ENCODE results near the gene ENO1. TPM values are rescaled to one million over a fixed set of nuclear protein-coding genes. Genes with fewer than 3 reads are reported as not detected.
A peak's percentile ranks its signal among the peaks of the same experiment; 100 is the strongest.

ENO1 gene
- total RNA-seq, 1 donor from 2014 or later, result 1,269 TPM

DNA sequence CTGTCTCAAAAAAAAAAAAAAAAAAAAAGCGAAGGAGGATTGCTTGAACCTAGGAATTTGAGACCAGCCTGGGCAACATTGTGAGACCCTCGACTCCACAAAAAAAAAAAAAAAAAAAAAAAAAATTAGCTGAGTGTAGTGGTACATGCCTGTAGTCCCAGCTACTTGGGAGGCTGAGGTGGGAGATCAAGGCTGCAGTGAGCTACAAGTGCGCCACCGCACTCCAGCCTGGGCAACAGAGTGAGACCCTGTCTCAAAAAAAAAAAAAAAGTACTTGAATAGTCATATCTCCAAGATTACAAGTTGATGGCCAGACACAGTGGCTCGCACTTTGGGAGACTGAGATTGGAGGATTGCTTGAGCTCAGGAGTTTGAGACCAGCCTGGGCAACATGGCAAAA is 27.4 kb downstream of the ENO1 start:
- TF ChIP-seq, protein P1, sequence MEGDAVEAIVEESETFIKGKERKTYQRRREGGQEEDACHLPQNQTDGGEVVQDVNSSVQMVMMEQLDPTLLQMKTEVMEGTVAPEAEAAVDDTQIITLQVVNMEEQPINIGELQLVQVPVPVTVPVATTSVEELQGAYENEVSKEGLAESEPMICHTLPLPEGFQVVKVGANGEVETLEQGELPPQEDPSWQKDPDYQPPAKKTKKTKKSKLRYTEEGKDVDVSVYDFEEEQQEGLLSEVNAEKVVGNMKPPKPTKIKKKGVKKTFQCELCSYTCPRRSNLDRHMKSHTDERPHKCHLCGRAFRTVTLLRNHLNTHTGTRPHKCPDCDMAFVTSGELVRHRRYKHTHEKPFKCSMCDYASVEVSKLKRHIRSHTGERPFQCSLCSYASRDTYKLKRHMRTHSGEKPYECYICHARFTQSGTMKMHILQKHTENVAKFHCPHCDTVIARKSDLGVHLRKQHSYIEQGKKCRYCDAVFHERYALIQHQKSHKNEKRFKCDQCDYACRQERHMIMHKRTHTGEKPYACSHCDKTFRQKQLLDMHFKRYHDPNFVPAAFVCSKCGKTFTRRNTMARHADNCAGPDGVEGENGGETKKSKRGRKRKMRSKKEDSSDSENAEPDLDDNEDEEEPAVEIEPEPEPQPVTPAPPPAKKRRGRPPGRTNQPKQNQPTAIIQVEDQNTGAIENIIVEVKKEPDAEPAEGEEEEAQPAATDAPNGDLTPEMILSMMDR (conservative IDR thresholded peaks at IDR 0.05), result no peak
- Mint-ChIP-seq H3K36me3 (ENCODE audit: low read depth) (no peaks in the 10 kb centered on the region), H3K27me3 (ENCODE audit: low read depth) (no peaks in the 10 kb centered on the region), H3K27ac (ENCODE audit: unreplicated experiment) (no peak overlapping the region), H3K9me3 (no peaks in the 10 kb centered on the region), H3K4me3 (no peak overlapping the region), H3K4me1 (peaks cover 9% of the 10 kb centered on the region)
- DNase-seq (ENCODE audit: low read depth, low spot score), result no peak

DNA sequence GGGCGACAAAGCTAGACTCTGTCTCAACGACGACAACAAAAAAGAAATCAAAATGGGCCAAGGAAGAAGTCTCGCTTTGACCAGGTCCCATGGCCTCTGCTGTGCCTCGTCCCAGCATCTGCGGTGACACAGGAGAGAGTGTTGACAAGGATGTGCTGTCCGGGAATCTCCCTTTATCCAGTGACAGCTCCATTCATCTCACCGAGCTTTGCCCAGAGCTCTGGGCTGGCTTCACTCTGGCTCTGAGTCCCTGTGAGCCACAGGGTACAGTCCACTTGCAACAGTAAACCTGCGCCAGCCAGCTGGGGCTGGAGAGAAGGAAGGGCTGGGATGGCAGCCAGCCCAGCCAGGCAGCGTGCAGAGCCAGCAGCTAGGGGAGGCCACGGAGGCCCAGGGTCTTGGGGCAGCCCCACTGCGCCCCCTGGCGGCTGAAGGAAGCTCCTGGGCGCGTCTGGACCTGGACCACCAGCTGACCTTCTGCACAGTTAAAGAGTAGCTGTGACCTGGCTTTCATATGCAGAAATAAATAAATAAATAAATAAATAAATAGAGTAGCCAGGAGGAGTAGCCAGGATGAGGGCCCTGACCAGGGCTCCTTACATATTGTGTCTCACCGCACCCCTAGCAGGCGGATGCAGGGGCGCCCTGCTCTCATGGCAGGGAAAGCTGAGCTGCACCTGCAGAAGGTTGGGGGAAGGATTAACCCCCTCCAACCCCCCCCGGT is 29.7 kb downstream of the ENO1 start:
- no peaks in the 10 kb centered on the region for H3K9me3 Mint-ChIP-seq
- peak; percentile 87 for DNase-seq (ENCODE audit: low read depth, low spot score)
- H3K36me3 Mint-ChIP-seq (ENCODE audit: low read depth), result no peaks in the 10 kb centered on the region
- no peaks in the 10 kb centered on the region for H3K27me3 Mint-ChIP-seq (ENCODE audit: low read depth)
- H3K4me1 Mint-ChIP-seq, result peaks cover 13% of the 10 kb centered on the region
- TF ChIP-seq, protein P1 (conservative IDR thresholded peaks at IDR 0.05), result peak; percentile 88
- no peak overlapping the region for H3K27ac Mint-ChIP-seq (ENCODE audit: unreplicated experiment)
- H3K4me3 Mint-ChIP-seq, result no peak overlapping the region

- peaks cover 13% of the 10 kb centered on the region for H3K4me1 Mint-ChIP-seq
- TF ChIP-seq, protein P1 (conservative IDR thresholded peaks at IDR 0.05), result no peak
- no peak overlapping the region for H3K4me3 Mint-ChIP-seq
- H3K36me3 Mint-ChIP-seq (ENCODE audit: low read depth), result no peaks in the 10 kb centered on the region
- no peak for DNase-seq (ENCODE audit: low read depth, low spot score)
- H3K9me3 Mint-ChIP-seq, result no peaks in the 10 kb centered on the region
- no peaks in the 10 kb centered on the region for H3K27me3 Mint-ChIP-seq (ENCODE audit: low read depth)
- H3K27ac Mint-ChIP-seq (ENCODE audit: unreplicated experiment), result no peak overlapping the region
Measured at GRCh38 chr1:8847990-8848389, 30.5 kb downstream of the ENO1 start.

GRCh38 chr1:8846263-8846662 is 32.2 kb downstream of the ENO1 start:
- H3K36me3 Mint-ChIP-seq (ENCODE audit: low read depth), result no peaks in the 10 kb centered on the region
- H3K4me3 Mint-ChIP-seq, result no peak overlapping the region
- peaks cover 10% of the 10 kb centered on the region for H3K4me1 Mint-ChIP-seq
- TF ChIP-seq, protein P1 (conservative IDR thresholded peaks at IDR 0.05), result no peak
- H3K27me3 Mint-ChIP-seq (ENCODE audit: low read depth), result no peaks in the 10 kb centered on the region
- no peak overlapping the region for H3K27ac Mint-ChIP-seq (ENCODE audit: unreplicated experiment)
- DNase-seq (ENCODE audit: low read depth, low spot score), result no peak
- H3K9me3 Mint-ChIP-seq, result no peaks in the 10 kb centered on the region

DNA sequence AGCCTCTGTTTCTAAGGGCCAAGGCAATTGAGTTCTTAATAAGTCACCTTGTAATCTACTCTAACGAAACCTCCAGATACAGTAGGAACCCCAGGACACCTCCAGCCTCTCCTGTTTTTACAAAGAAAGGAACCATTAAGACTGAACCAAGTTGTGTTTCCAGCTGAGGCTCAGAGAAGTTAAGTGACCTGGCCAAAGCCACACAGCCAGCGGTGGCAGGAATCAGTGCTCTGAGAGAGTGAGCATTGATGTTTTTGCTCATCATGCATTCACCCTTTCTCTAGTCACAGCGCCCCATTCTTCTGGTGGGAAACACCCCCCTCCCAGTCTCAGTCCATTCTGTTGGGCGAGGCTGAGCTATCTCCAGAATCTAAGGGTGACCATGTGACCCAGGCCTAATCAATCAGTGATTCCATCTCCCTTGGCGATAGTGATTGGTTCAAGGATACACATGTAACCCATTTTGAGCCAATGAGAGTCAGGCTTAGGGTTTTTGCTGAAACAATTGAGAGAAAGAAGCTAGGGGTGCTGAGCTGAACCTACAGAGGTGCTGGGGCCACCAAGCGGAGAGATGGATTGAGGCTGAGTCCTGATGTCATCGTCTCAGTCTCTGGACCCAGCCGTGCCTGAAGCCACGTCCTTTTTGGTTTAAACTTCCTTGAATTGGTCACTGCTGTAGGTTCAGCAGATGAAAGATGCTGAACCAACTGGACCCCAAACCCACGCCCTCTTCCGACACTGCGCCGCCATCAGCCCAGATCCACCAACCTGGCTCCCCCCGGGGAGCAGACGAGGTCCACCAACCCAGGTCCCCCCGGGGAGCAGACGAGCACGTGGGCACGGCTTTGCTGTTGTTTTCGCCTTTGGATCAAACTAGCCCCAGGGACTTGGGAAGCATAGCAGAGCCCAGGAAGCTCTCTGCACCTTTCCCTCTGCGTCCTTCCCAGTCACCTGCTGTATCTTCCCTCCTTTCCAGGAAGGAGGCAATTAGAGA is 33.1 kb downstream of the ENO1 start:
- H3K36me3 Mint-ChIP-seq (ENCODE audit: low read depth), result no peaks in the 10 kb centered on the region
- no peak for DNase-seq (ENCODE audit: low read depth, low spot score)
- H3K4me3 Mint-ChIP-seq, result no peak overlapping the region
- peaks cover 2% of the 10 kb centered on the region for H3K9me3 Mint-ChIP-seq
- H3K27ac Mint-ChIP-seq (ENCODE audit: unreplicated experiment), result no peak overlapping the region
- TF ChIP-seq, protein P1 (conservative IDR thresholded peaks at IDR 0.05), result no peak
- H3K27me3 Mint-ChIP-seq (ENCODE audit: low read depth), result no peaks in the 10 kb centered on the region
- peaks cover 10% of the 10 kb centered on the region for H3K4me1 Mint-ChIP-seq

Data from neural crest cell (in vitro differentiated cells).